T-helper 1 cell treated with Interleukin-12 subunit alpha and Interleukin-12 subunit beta and Interleukin-4 antibody, amounts not matched to agents 30 μg/mL and 1 μg/mL, for 36 hours (primary cell): Measurements from ENCODE around the gene SMC3.
A peak's percentile ranks its signal among the peaks of the same experiment; 100 is the strongest.

ENCODE experiments used
- H3K27ac Mint-ChIP-seq: one replicate; pipeline ENCODE4 v1.8.0; 2021; ENCODE audit warnings: mild to moderate bottlenecking, mixed read lengths
- H3K27me3 Mint-ChIP-seq: one replicate; pipeline ENCODE4 v1.8.0; 2021; ENCODE audit warnings: low read depth, mixed read lengths
- H3K36me3 Mint-ChIP-seq: one replicate; pipeline ENCODE4 v1.8.0; 2021; ENCODE audit warnings: low read depth, mixed read lengths
- H3K4me1 Mint-ChIP-seq: one replicate; pipeline ENCODE4 v1.8.0; 2021; ENCODE audit warnings: low read depth, mixed read lengths
- H3K4me3 Mint-ChIP-seq: one replicate; pipeline ENCODE4 v1.8.0; 2021; ENCODE audit warnings: mild to moderate bottlenecking, moderate library complexity, mixed read lengths
- H3K9me3 Mint-ChIP-seq: one replicate; pipeline ENCODE4 v1.8.0; 2021; ENCODE audit warnings: mixed read lengths

Gene SMC3

GRCh38 chr10:110558041-110558440 lies 9.5 kb upstream of the SMC3 start:
- Mint-ChIP-seq H3K36me3 (no peaks in the 10 kb centered on the region), H3K4me3 (no peak overlapping the region), H3K4me1 (peaks cover 3% of the 10 kb centered on the region), H3K27ac (no peak overlapping the region), H3K27me3 (peaks cover 69% of the 10 kb centered on the region), H3K9me3 (no peaks in the 10 kb centered on the region)

DNA sequence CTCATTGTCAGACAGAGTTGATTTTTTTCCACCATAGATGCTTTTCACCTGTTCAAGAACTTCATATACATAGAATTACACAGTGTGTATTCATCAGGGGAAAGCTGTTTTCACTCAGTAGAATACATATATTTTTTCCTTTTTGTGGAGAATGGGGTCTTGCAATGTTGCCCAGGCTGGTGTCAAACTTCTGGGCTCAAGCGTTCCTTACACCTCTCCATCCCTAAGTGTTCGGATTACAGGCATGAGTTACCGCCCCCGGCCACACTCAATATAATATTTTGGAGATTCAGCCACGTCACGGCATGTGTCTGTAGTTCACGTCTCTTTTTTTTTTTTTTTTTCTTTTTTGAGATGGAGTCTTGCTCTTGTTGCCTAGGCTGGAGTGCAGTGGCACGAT lies 7.5 kb upstream of the SMC3 start:
- Mint-ChIP-seq H3K27me3 (peaks cover 76% of the 10 kb centered on the region), H3K36me3 (no peaks in the 10 kb centered on the region), H3K27ac (no peak overlapping the region), H3K4me3 (no peak overlapping the region), H3K9me3 (no peaks in the 10 kb centered on the region), H3K4me1 (peaks cover 3% of the 10 kb centered on the region)

DNA sequence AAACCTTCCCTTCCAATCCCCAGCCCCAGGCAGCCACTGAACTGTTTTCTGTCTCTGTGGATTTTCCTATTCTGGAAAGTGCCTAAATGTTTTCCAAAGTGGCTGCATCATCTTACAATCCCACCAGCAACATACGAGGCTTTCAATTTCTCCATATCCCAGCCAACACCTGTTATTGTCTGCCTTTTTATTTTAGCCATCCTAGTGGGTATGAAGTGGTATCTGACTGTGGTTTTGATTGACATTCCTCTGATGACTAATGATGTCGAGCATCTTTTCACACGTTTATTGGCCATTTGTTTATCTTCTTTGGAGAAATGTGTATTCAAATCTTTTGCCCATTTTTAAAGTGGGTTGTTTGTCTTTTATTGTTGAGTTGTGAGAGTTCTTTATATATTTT lies 6.2 kb upstream of the SMC3 start:
- no peak overlapping the region for H3K4me3 Mint-ChIP-seq
- H3K27me3 Mint-ChIP-seq = peaks cover 68% of the 10 kb centered on the region
- H3K36me3 Mint-ChIP-seq = no peaks in the 10 kb centered on the region
- H3K4me1 Mint-ChIP-seq = peaks cover 3% of the 10 kb centered on the region
- no peak overlapping the region for H3K27ac Mint-ChIP-seq
- no peaks in the 10 kb centered on the region for H3K9me3 Mint-ChIP-seq

DNA sequence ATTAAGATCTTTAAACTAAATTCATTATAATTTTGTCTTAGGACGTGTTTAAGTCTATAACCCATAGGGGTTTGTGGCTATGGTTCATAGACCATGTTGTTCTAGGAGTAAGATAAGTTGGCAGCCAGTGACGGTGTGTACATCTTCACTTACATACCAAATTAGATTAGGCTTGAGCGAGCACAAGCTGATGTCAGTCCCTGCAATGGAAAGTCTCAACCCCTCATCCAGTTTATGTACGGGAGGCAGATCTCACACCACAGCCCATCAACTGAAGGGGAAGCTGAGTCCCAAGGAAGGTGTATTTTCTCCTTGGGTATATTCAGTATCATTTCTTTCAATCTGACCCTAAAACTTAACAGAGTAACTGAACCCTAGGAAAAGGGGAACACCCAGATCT lies 5.1 kb upstream of the SMC3 start:
- H3K4me3 Mint-ChIP-seq = no peak overlapping the region

DNA sequence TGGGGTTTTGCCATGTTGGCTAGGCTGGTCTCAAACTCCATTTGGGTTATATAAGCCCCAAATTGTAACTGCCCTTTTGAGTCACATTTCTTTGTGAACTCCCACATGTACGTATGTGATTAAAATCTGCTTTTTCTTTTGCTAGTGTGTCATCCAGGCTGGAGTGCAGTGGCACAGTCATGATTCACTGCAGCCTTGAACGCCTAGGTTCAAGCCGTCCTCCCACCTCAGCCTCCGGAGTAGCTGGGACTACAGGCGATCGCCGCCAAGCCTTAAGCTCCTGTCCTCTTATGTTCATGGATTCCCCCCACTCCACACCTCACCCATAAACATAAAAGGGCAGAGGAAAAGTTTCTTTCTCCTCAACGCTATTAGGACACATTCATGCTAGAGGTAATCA lies 4.4 kb upstream of the SMC3 start:
- Mint-ChIP-seq H3K27ac (no peak overlapping the region), H3K27me3 (peaks cover 58% of the 10 kb centered on the region), H3K9me3 (no peaks in the 10 kb centered on the region), H3K4me1 (peaks cover 7% of the 10 kb centered on the region), H3K4me3 (no peak overlapping the region), H3K36me3 (no peaks in the 10 kb centered on the region)

More for the DNA sequence above, 5.1 kb upstream of the SMC3 start:
- Mint-ChIP-seq H3K27ac (no peak overlapping the region), H3K4me1 (peaks cover 7% of the 10 kb centered on the region), H3K9me3 (no peaks in the 10 kb centered on the region), H3K36me3 (no peaks in the 10 kb centered on the region), H3K27me3 (peaks cover 60% of the 10 kb centered on the region)

DNA sequence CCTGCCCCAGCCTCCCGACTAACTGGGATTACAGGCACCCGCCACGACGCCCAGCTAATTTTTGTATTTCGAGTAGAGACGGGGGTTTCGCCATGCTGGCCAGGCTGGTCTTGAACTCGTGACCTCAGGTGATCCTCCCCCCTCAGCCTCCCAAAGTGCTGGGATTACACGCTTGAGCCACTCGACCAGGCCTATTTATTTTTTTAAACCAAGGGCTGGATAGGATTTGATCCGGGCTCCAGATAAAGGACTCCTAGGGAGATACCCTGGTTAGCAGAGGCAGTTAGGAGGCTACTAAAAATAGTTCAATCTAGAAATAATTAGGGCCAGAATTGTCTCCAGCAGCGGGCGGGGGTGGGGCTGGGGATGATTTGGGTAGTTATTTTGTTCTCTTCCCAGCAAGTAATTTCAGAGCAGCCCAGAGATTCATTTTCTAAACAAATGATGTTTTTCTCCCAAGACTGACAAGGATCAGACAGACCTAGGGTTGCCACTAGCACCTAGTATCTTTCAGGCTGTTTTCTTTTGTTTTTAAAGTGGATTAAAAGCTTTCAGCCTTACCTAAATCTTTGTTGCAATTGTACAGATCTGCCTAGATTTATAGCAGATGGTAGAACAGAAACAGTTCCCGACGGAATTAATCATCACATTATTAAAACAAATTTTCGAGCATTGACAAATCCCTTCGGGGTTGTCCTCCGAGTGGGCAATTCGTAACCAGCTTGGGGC lies 859 bp upstream of the SMC3 start:
- peak overlapping the region; percentile 94 for H3K4me3 Mint-ChIP-seq
- no peaks in the 10 kb centered on the region for H3K9me3 Mint-ChIP-seq
- peaks cover 33% of the 10 kb centered on the region for H3K27me3 Mint-ChIP-seq
- peak overlapping the region; percentile 98 for H3K27ac Mint-ChIP-seq
- peaks cover 2% of the 10 kb centered on the region for H3K36me3 Mint-ChIP-seq
- H3K4me1 Mint-ChIP-seq = peaks cover 29% of the 10 kb centered on the region

- Mint-ChIP-seq H3K4me1 (peaks cover 39% of the 10 kb centered on the region), H3K9me3 (no peaks in the 10 kb centered on the region), H3K36me3 (peaks cover 10% of the 10 kb centered on the region), H3K27me3 (peaks cover 18% of the 10 kb centered on the region), H3K4me3 (peak overlapping the region; percentile 94), H3K27ac (peak overlapping the region; percentile 87)
These were observed 700 bp downstream of the SMC3 start for GRCh38 chr10:110568055-110568735.

DNA sequence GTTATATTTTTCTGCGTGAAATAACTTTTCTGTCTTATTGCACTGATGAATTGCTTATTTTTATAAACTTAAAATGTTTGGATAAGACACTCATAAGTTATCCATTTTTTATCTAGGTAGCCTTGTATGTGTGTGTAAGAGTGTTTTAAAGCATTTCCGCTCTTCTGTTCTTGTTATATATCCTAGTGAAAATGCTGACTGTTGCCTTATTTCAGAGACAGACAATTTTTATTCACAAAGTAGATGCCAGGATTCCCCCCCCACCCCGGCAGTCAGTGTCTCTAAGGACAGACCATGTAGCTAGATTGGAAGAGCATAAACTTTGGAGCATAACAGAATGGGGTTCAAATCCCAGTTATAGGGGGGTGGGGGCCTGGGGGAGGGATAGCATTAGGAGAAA lies 1.6 kb downstream of the SMC3 start:
- Mint-ChIP-seq H3K27me3 (peaks cover 9% of the 10 kb centered on the region), H3K36me3 (peaks cover 10% of the 10 kb centered on the region), H3K9me3 (no peaks in the 10 kb centered on the region), H3K4me3 (peak overlapping the region; percentile 94), H3K27ac (peak overlapping the region; percentile 54), H3K4me1 (peaks cover 40% of the 10 kb centered on the region)

DNA sequence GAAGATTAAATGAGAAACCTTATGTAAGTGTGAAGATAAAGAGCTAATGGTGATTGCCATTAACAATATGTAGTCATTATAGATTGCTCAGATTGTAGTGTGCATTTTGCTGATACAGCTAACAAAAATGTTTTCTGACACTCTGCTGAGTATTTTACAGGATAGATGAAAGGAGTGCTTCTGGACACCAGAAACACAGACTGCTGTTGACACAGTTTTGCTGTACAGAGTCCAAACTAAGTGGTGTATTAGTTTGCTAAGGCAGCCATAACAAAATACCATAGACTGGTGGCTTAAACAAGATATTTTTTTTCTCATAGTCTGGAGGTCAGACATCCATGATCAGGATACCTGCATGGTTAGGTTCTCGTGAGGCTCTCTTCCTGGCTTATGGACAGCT lies 2.2 kb downstream of the SMC3 start:
- Mint-ChIP-seq H3K4me3 (peak overlapping the region; percentile 94), H3K36me3 (peaks cover 10% of the 10 kb centered on the region), H3K27me3 (peaks cover 3% of the 10 kb centered on the region), H3K9me3 (no peaks in the 10 kb centered on the region), H3K4me1 (peaks cover 45% of the 10 kb centered on the region), H3K27ac (no peak overlapping the region)

GRCh38 chr10:110571093-110571743 lies 3.7 kb downstream of the SMC3 start:
- H3K9me3 Mint-ChIP-seq = no peaks in the 10 kb centered on the region
- H3K4me1 Mint-ChIP-seq = peaks cover 48% of the 10 kb centered on the region
- H3K27me3 Mint-ChIP-seq = no peaks in the 10 kb centered on the region
- no peak overlapping the region for H3K27ac Mint-ChIP-seq
- H3K36me3 Mint-ChIP-seq = peaks cover 12% of the 10 kb centered on the region
- no peak overlapping the region for H3K4me3 Mint-ChIP-seq

DNA sequence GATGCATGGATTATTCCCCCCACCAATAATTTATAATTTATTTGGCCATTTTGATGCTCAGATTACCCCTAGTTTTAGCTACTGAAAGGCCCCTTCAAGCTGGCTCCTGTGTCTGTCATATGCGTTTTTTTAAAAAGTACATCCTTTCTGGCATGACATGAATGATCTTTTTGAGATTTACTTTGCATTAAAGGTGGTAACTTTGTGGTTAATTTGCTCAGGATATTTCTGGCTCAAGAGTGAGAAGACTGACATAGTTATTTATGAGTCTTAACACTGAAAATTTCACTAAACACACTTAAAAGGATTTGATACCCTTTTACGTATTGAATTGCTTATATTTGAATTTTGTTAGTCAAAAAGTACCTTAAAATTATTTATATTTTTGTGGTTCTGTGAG lies 5.4 kb downstream of the SMC3 start:
- peak overlapping the region; percentile 31 for H3K27ac Mint-ChIP-seq
- no peaks in the 10 kb centered on the region for H3K9me3 Mint-ChIP-seq
- H3K4me3 Mint-ChIP-seq = no peak overlapping the region
- H3K4me1 Mint-ChIP-seq = peaks cover 45% of the 10 kb centered on the region
- H3K36me3 Mint-ChIP-seq = peaks cover 16% of the 10 kb centered on the region
- no peaks in the 10 kb centered on the region for H3K27me3 Mint-ChIP-seq

DNA sequence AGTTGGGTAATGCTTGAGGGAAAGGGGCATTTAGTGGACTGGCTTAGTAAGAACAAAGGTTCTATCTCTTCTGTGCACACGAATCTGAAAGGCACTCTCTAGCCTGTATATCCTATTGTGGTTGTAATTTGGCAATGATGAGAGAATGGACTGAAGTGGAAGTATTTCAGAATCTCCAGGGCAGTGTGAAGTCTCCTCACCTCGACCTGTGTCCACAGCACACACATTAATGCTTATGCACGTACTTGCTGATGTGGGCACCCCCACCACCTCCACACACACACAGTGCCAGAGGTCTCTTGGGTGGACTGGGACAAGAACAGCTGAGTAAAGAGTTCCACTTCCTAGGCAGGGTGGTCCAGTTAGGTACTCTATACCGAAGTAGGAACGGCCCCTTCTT lies 6.9 kb downstream of the SMC3 start:
- H3K36me3 Mint-ChIP-seq = peaks cover 28% of the 10 kb centered on the region
- H3K4me1 Mint-ChIP-seq = peaks cover 37% of the 10 kb centered on the region
- no peaks in the 10 kb centered on the region for H3K9me3 Mint-ChIP-seq
- no peaks in the 10 kb centered on the region for H3K27me3 Mint-ChIP-seq
- no peak overlapping the region for H3K4me3 Mint-ChIP-seq
- H3K27ac Mint-ChIP-seq = no peak overlapping the region

DNA sequence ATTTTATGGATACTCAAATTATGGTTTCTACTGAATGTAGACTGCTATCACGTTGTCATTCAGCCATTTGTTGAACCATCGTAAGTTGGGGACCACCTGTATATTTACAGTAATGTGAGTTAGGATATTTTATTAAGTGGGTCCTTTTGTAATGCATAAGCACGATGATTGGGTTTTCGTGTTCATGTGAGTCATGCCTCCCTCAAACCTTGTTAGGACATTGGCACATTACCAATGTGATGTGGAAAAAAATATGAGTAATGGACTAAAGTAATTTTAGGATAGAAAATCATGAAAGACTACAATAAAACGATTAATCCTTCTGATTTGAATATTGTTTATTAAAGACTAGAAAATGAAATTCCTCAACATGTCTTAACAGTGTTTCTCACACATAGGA lies 8.7 kb downstream of the SMC3 start:
- Mint-ChIP-seq H3K27me3 (no peaks in the 10 kb centered on the region), H3K4me3 (no peak overlapping the region), H3K9me3 (no peaks in the 10 kb centered on the region), H3K27ac (no peak overlapping the region), H3K36me3 (peaks cover 33% of the 10 kb centered on the region), H3K4me1 (peaks cover 24% of the 10 kb centered on the region)

- H3K36me3 Mint-ChIP-seq = peaks cover 35% of the 10 kb centered on the region
- H3K27me3 Mint-ChIP-seq = no peaks in the 10 kb centered on the region
- H3K9me3 Mint-ChIP-seq = no peaks in the 10 kb centered on the region
These were observed 9.6 kb downstream of the SMC3 start for GRCh38 chr10:110577056-110577455.

GRCh38 chr10:110584006-110584405 lies 16.5 kb downstream of the SMC3 start:
- no peaks in the 10 kb centered on the region for H3K9me3 Mint-ChIP-seq
- H3K4me3 Mint-ChIP-seq = no peak overlapping the region
- peaks cover 42% of the 10 kb centered on the region for H3K36me3 Mint-ChIP-seq
- H3K4me1 Mint-ChIP-seq = no peaks in the 10 kb centered on the region
- H3K27ac Mint-ChIP-seq = no peak overlapping the region
- no peaks in the 10 kb centered on the region for H3K27me3 Mint-ChIP-seq

More at GRCh38 chr10:110577056-110577455, 9.6 kb downstream of the SMC3 start:
- Mint-ChIP-seq H3K4me3 (no peak overlapping the region), H3K27ac (no peak overlapping the region), H3K4me1 (peaks cover 23% of the 10 kb centered on the region)
